Fibroblast of lung (primary cell): Measurements from ENCODE around the gene CD151. TPM values are rescaled to one million over a fixed set of nuclear protein-coding genes. Genes with fewer than 3 reads are reported as not detected.

Experiments
- DNase-seq, 2 donors: peaks; one replicate each; pipeline versions ENCODE4 v3.0.0 to v3.0.0-alpha.2; 2010; ENCODE audit warnings: low read depth in 2 of 2
- H2AFZ ChIP-seq: 2 replicates; pipeline ENCODE4 v1.5.1; 2012; ENCODE audit warnings: low read length, control low read depth, inconsistent platforms
- H3K27ac ChIP-seq: 2 replicates; pipeline ENCODE4 v1.5.1; 2011; ENCODE audit warnings: low read length, control low read depth; ENCODE audit not compliant: insufficient read depth
- H3K27me3 ChIP-seq: 2 replicates; pipeline ENCODE4 v1.5.1; 2011; ENCODE audit warnings: mild to moderate bottlenecking, low read length; ENCODE audit not compliant: control insufficient read depth, insufficient read depth
- H3K36me3 ChIP-seq: 2 replicates; pipeline ENCODE4 v1.5.1; 2011; ENCODE audit warnings: low read length; ENCODE audit not compliant: control insufficient read depth, insufficient read depth
- H3K4me1 ChIP-seq: 2 replicates; pipeline ENCODE4 v1.5.1; 2011; ENCODE audit warnings: low read length; ENCODE audit not compliant: control insufficient read depth, insufficient read depth; ENCODE audit errors: extremely low read depth
- H3K4me2 ChIP-seq: 2 replicates; pipeline ENCODE4 v1.5.1; 2011; ENCODE audit warnings: low read length, control low read depth; ENCODE audit not compliant: insufficient read depth; ENCODE audit errors: extremely low read depth
- H3K4me3 ChIP-seq, 4 experiments: fragments of 200-600 bp in 1 of 4; sonication (generic) in 1 of 4; replicated peaks in 1 of 4; 2 replicates each; pipeline ENCODE4 v1.5.1; 2011 to 2016; ENCODE audit warnings: low read length in 4 of 4, low read depth in 3 of 4, mild to moderate bottlenecking in 3 of 4, control low read depth in 2 of 4, inconsistent platforms in 1 of 4, mixed read lengths in 1 of 4; ENCODE audit not compliant: insufficient read depth in 1 of 4; ENCODE audit errors: control extremely low read depth in 1 of 4
- H3K79me2 ChIP-seq: 2 replicates; pipeline ENCODE4 v1.5.1; 2012; ENCODE audit warnings: mild to moderate bottlenecking, low read length, inconsistent platforms; ENCODE audit not compliant: control insufficient read depth, insufficient read depth
- H3K9ac ChIP-seq: 2 replicates; pipeline ENCODE4 v1.5.1; 2011; ENCODE audit warnings: mild to moderate bottlenecking, low read length, control low read depth; ENCODE audit not compliant: insufficient read depth
- H3K9me3 ChIP-seq: 2 replicates; pipeline ENCODE4 v1.5.1; 2012; ENCODE audit warnings: low read depth, low read length; ENCODE audit not compliant: control insufficient read depth, insufficient read depth
- H4K20me1 ChIP-seq: 2 replicates; pipeline ENCODE4 v1.5.1; 2011; ENCODE audit warnings: low read length; ENCODE audit not compliant: control insufficient read depth, insufficient read depth; ENCODE audit errors: extremely low read depth
- EZH2 ChIP-seq: IDR thresholded peaks from 2 replicates; pipeline ENCODE4 v1.5.1; 2012; ENCODE audit warnings: low read length, control low read depth, mild to moderate bottlenecking; ENCODE audit errors: missing control alignments
- polyA plus RNA-seq, 2 donors: library from polyadenylated mRNA; depleted of rRNA in 1 of 2; stranded (reverse) in 1 of 2; unstranded in 1 of 2; fragments of >200 nt; gene quantifications; 2 replicates each; pipeline ENCODE4 v1.2.1, GENCODE V29; 2011 to 2012; ENCODE audit warnings: missing spikeins in 1 of 2
- total RNA-seq: library from RNA; depleted of rRNA; stranded (reverse); fragments of >200 nt; gene quantifications from 2 replicates; pipeline ENCODE4 v1.2.1, GENCODE V29; 2014
- TF ChIP-seq, protein P1 (sequence below), 2 donors: IDR thresholded peaks in 1 of 2; conservative IDR thresholded peaks in 1 of 2; 1 replicate in 1 of 2; 2 replicates in 1 of 2; pipeline ENCODE4 v1.5.1; 2011 to 2012; ENCODE audit warnings: low read length in 2 of 2, control low read depth in 1 of 2, inconsistent platforms in 1 of 2, low read depth in 1 of 2, mild to moderate bottlenecking in 1 of 2

CD151 gene
- total and polyA plus RNA-seq, 2 donors (not counting 1 experiment from before 2014, with no cell fraction given) = 547 to 711 TPM

DNA sequence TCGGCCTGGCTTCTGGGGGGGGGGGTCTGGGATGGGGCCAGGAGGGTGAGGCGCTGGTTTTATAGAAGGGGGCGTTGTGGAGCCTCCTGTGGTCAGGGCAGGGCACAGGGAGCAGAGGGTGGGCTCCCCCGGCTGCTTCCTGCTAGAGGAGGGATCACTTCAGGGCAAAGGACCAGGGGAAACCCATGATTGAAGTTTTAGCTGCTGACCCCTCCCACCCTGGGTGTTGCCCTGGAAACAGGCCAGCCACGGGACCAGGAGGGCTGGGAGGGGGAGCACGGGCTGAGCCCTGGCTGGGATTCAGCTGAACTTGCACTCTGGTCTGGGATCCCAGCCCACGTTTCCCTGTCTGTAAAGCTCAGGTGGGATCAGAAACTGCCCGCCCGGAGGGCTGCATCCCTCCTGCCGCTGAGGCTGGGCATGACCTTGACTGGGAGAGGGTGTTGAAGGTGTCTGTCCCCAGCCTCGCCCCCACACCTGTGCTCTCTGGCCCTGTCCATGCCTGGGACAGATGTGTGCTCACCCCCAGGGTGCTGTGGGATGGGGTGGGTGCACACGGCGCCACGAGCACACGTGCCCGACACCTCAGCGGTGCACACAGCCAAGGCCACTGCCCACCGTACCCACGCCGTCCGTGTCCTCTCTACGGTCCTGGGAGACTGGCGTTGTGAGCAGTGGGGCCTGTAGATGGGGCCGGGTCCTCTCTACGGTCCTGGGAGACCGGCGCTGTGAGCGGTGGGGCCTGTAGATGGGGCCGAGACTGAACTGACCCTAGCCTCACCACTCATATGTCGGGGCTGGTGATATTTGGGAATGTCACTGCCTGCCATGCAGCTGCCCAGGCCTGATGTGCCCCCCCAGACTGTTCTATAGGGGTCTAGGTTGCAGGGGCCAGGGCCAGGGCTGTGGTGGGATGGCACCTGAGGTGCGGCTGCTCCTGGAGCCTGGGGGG is 12.2 kb downstream of the CD151 start:
- peaks cover 65% of the 10 kb centered on the region for H3K79me2 ChIP-seq
- H3K4me1 ChIP-seq = peaks cover 40% of the 10 kb centered on the region
- peak overlapping the region; percentile 87 for H3K27ac ChIP-seq
- DNase-seq = peak; percentile 78 to 98
- H3K4me3 ChIP-seq = peak overlapping the region; percentile 26 to 96 (median 40)
- no peaks in the 10 kb centered on the region for H3K27me3 ChIP-seq
- peak overlapping the region; percentile 95 for H3K9ac ChIP-seq
- no peak overlapping the region for H2AFZ ChIP-seq
- no peaks in the 10 kb centered on the region for H3K9me3 ChIP-seq
- H3K4me2 ChIP-seq = peak overlapping the region; percentile 61
- H4K20me1 ChIP-seq = peaks cover 5% of the 10 kb centered on the region
- TF ChIP-seq, protein P1, sequence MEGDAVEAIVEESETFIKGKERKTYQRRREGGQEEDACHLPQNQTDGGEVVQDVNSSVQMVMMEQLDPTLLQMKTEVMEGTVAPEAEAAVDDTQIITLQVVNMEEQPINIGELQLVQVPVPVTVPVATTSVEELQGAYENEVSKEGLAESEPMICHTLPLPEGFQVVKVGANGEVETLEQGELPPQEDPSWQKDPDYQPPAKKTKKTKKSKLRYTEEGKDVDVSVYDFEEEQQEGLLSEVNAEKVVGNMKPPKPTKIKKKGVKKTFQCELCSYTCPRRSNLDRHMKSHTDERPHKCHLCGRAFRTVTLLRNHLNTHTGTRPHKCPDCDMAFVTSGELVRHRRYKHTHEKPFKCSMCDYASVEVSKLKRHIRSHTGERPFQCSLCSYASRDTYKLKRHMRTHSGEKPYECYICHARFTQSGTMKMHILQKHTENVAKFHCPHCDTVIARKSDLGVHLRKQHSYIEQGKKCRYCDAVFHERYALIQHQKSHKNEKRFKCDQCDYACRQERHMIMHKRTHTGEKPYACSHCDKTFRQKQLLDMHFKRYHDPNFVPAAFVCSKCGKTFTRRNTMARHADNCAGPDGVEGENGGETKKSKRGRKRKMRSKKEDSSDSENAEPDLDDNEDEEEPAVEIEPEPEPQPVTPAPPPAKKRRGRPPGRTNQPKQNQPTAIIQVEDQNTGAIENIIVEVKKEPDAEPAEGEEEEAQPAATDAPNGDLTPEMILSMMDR (conservative IDR thresholded peaks at IDR 0.05 in 1 of 2, IDR thresholded peaks at IDR 0.05 in 1 of 2; ENCODE audit: low read depth in 1 of 2, low read length in 2 of 2) = no peak
- peaks cover 14% of the 10 kb centered on the region for H3K36me3 ChIP-seq

- Histone ChIP-seq H3K4me3 (peak overlapping the region in 1 of 4 experiments; percentile 96), H3K4me1 (peaks cover 37% of the 10 kb centered on the region), H3K9ac (no peak overlapping the region), H3K36me3 (peaks cover 4% of the 10 kb centered on the region), H3K4me2 (peak overlapping the region; percentile 62), H3K27me3 (no peaks in the 10 kb centered on the region), H3K79me2 (peaks cover 62% of the 10 kb centered on the region), H3K9me3 (no peaks in the 10 kb centered on the region), H4K20me1 (peaks cover 2% of the 10 kb centered on the region), H2AFZ (no peak overlapping the region), H3K27ac (peak overlapping the region; percentile 87)
- no peak for TF ChIP-seq EZH2
- TF ChIP-seq, protein P1 (conservative IDR thresholded peaks at IDR 0.05 in 1 of 2, IDR thresholded peaks at IDR 0.05 in 1 of 2; ENCODE audit: low read depth in 1 of 2, low read length in 2 of 2) = no peak
- peak in 1 of 2 donors; percentile 43 for DNase-seq
Measured at GRCh38 chr11:845872-846495, 13.2 kb downstream of the CD151 start.

GRCh38 chr11:846496-847098 is 13.8 kb downstream of the CD151 start:
- Histone ChIP-seq H3K4me2 (peak overlapping the region; percentile 62), H3K9ac (no peak overlapping the region), H3K4me1 (peaks cover 39% of the 10 kb centered on the region), H3K79me2 (peaks cover 61% of the 10 kb centered on the region), H2AFZ (no peak overlapping the region), H3K27ac (peak overlapping the region; percentile 87), H4K20me1 (peaks cover 2% of the 10 kb centered on the region), H3K9me3 (no peaks in the 10 kb centered on the region), H3K27me3 (no peaks in the 10 kb centered on the region), H3K4me3 (no peak overlapping the region), H3K36me3 (peaks cover 3% of the 10 kb centered on the region)
- DNase-seq = no peak
- no peak for TF ChIP-seq EZH2
- TF ChIP-seq, protein P1 (conservative IDR thresholded peaks at IDR 0.05 in 1 of 2, IDR thresholded peaks at IDR 0.05 in 1 of 2; ENCODE audit: low read depth in 1 of 2, low read length in 2 of 2) = no peak
